Measurements from ENCODE around the gene ADGRF3. TPM values are rescaled to one million over a fixed set of nuclear protein-coding genes. Genes with fewer than 3 reads are reported as not detected.
"Not testable (repeated sequence)": the region's sequence is repeated elsewhere in the genome, so short reads cannot be mapped to it uniquely, and the experiment has no call there.

ADGRF3 gene
- total and polyA plus RNA-seq, 2 donors: 0.08 to 0.37 TPM

- no peak for DNase-seq (ENCODE audit: extremely low spot score)
- WGBS: 94% methylated on average over 3 of the region's 3 CpGs
Measured at GRCh38 chr2:26363958-26364357, 17.4 kb upstream of the ADGRF3 start.

GRCh38 chr2:26363323-26363722 is 16.7 kb upstream of the ADGRF3 start:
- no peak overlapping the region for H3K27ac ChIP-seq (ENCODE audit: low read depth)
- H3K4me3 ChIP-seq (ENCODE audit: low read depth, low read length): no peak overlapping the region
- H3K36me3 ChIP-seq (ENCODE audit: insufficient read depth): no peaks in the 10 kb centered on the region
- no peaks in the 10 kb centered on the region for H3K4me1 ChIP-seq (ENCODE audit: insufficient read depth)
- WGBS: 75% methylated on average over 4 of the region's 4 CpGs
- DNase-seq (ENCODE audit: extremely low spot score): no peak

More at GRCh38 chr2:26363958-26364357, 17.4 kb upstream of the ADGRF3 start:
- no peaks in the 10 kb centered on the region for H3K36me3 ChIP-seq (ENCODE audit: insufficient read depth)
- no peaks in the 10 kb centered on the region for H3K4me1 ChIP-seq (ENCODE audit: insufficient read depth)
- H3K4me3 ChIP-seq (ENCODE audit: low read depth, low read length): no peak overlapping the region
- H3K27ac ChIP-seq (ENCODE audit: low read depth): no peak overlapping the region

DNA sequence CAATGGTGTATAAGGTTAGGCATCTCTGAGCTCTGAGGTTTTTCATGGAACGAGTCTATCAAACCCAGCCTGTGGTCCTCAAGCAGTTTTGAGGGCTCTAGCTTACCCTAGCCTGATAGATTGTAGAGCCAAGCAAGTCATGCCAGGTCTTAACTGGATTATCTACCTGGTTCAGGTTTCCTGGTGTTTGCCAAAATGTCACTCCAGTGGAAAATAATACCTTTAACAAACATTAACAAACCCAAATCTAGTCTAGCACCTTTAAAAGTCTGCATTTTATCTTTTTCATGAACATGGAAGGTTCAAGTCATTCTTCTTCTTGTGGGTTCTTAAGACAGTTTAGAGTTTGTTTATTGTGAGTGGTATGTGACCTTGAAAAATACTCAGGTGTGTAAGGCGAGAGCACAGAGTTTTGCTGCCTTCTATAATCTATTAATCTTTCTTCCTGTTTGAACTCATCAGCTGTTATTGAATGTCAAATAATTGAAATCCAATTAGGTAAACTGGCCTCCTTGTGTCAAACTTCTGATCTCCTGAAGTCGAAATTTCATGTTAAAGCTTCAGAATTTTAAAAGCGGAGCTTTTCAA is 13.4 kb upstream of the ADGRF3 start:
- Histone ChIP-seq H3K27ac (ENCODE audit: low read depth) (no peak overlapping the region), H3K4me3 (ENCODE audit: low read depth, low read length) (no peak overlapping the region)
- 86% methylated on average over 4 of the region's 4 CpGs for WGBS

DNA sequence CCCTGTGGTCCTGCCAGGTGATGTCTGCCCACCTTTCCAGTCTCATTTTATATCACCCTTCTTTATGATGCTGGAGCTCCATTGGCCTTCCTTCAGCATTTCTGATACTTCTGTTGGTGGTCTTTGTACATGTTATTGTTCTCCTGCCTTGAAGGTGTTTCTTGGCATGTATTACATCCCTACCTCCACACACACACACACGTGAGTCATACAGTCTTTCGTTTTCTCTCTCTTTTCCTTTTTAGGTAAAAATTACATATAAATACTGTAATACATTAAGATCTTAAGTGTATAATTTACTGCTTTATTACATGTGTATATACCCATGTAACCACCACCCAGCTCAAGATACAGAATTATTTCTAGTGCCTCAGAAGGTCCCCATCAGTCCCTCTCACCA is 10.2 kb upstream of the ADGRF3 start:
- no peak for DNase-seq (ENCODE audit: extremely low spot score)
- 82% methylated on average over 2 of the region's 2 CpGs for WGBS
- H3K36me3 ChIP-seq (ENCODE audit: insufficient read depth): no peaks in the 10 kb centered on the region
- no peak overlapping the region for H3K27ac ChIP-seq (ENCODE audit: low read depth)
- H3K4me3 ChIP-seq (ENCODE audit: low read depth, low read length): no peak overlapping the region
- H3K4me1 ChIP-seq (ENCODE audit: insufficient read depth): no peaks in the 10 kb centered on the region

More for the DNA sequence above, 13.4 kb upstream of the ADGRF3 start:
- Histone ChIP-seq H3K4me1 (ENCODE audit: insufficient read depth) (no peaks in the 10 kb centered on the region), H3K36me3 (ENCODE audit: insufficient read depth) (no peaks in the 10 kb centered on the region)
- no peak for DNase-seq (ENCODE audit: extremely low spot score)

DNA sequence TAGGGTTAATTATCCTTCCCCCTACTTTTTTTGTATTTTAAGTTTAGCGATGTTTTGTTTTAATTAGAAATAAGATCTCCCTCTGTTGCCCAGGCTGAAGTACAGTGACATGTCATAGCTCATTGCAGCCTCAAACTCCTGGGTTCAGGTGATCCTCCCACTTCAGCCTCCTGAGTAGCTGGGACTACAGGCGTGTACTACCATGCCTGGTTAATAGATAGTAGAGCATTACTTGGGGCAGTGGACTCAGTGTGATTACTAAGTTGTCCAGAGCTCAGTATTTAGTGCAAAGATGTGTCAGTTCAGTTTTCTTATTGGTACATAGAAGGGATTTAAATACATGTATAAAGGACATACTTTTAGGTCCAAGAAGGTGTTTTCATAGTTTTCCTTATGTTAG is 9.5 kb upstream of the ADGRF3 start:
- H3K4me3 ChIP-seq (ENCODE audit: low read depth, low read length): no peak overlapping the region
- no peak for DNase-seq (ENCODE audit: extremely low spot score)

GRCh38 chr2:26355038-26355995 is 8.7 kb upstream of the ADGRF3 start:
- Histone ChIP-seq H3K36me3 (ENCODE audit: insufficient read depth) (no peaks in the 10 kb centered on the region), H3K27ac (ENCODE audit: low read depth) (no peak overlapping the region), H3K4me1 (ENCODE audit: insufficient read depth) (no peaks in the 10 kb centered on the region), H3K4me3 (ENCODE audit: low read depth, low read length) (no peak overlapping the region)
- 65% methylated on average over 9 of the region's 9 CpGs for WGBS
- peak; percentile 45 for DNase-seq (ENCODE audit: extremely low spot score)

More for the DNA sequence above, 9.5 kb upstream of the ADGRF3 start:
- H3K36me3 ChIP-seq (ENCODE audit: insufficient read depth): no peaks in the 10 kb centered on the region
- H3K27ac ChIP-seq (ENCODE audit: low read depth): no peak overlapping the region
- 96% methylated on average over 2 of the region's 2 CpGs for WGBS
- no peaks in the 10 kb centered on the region for H3K4me1 ChIP-seq (ENCODE audit: insufficient read depth)

- WGBS: 97% methylated on average over 16 of the region's 16 CpGs
- H3K36me3 ChIP-seq (ENCODE audit: insufficient read depth); H3K27ac ChIP-seq (ENCODE audit: low read depth); H3K4me1 ChIP-seq (ENCODE audit: insufficient read depth); H3K4me3 ChIP-seq (ENCODE audit: low read depth, low read length); DNase-seq (ENCODE audit: extremely low spot score): not testable (repeated sequence)
Measured at GRCh38 chr2:26354469-26354868, 7.9 kb upstream of the ADGRF3 start.

DNA sequence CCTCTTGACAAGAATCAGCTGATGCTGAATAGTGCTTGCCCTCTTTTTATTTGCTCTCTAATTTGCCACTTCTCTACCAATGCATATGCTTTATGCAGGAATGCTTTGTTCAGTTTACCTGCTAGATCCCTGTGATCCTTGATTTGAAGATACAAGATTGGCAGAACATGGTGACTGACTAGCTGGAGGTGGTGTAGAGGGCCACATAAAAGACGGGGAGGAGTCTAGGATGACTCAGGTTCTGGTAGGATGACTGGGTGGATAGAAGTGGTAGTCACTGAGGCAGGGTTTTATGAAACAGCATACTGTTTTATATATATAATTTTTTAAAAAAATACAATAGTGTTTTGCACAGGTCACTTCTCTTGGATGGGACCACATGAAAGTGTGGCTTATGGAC is 6.3 kb upstream of the ADGRF3 start:
- DNase-seq (ENCODE audit: extremely low spot score): no peak
- WGBS: 93% methylated on average over 1 of the region's 1 CpG
- H3K4me3 ChIP-seq (ENCODE audit: low read depth, low read length): no peak overlapping the region
- no peaks in the 10 kb centered on the region for H3K36me3 ChIP-seq (ENCODE audit: insufficient read depth)
- H3K27ac ChIP-seq (ENCODE audit: low read depth): no peak overlapping the region
- H3K4me1 ChIP-seq (ENCODE audit: insufficient read depth): no peaks in the 10 kb centered on the region

- 85% methylated on average over 10 of the region's 10 CpGs for WGBS
- H3K4me1 ChIP-seq (ENCODE audit: insufficient read depth): no peaks in the 10 kb centered on the region
- no peaks in the 10 kb centered on the region for H3K36me3 ChIP-seq (ENCODE audit: insufficient read depth)
- H3K27ac ChIP-seq (ENCODE audit: low read depth): no peak overlapping the region
- no peak overlapping the region for H3K4me3 ChIP-seq (ENCODE audit: low read depth, low read length)
- DNase-seq (ENCODE audit: extremely low spot score): no peak
Measured at GRCh38 chr2:26351375-26352090, 4.9 kb upstream of the ADGRF3 start.

- H3K4me1 ChIP-seq (ENCODE audit: insufficient read depth): no peaks in the 10 kb centered on the region
- H3K36me3 ChIP-seq (ENCODE audit: insufficient read depth): no peaks in the 10 kb centered on the region
- no peak overlapping the region for H3K4me3 ChIP-seq (ENCODE audit: low read depth, low read length)
- H3K27ac ChIP-seq (ENCODE audit: low read depth): no peak overlapping the region
- 85% methylated on average over 3 of the region's 3 CpGs for WGBS
- DNase-seq (ENCODE audit: extremely low spot score): no peak
Measured at GRCh38 chr2:26349690-26350089, 3.1 kb upstream of the ADGRF3 start.

DNA sequence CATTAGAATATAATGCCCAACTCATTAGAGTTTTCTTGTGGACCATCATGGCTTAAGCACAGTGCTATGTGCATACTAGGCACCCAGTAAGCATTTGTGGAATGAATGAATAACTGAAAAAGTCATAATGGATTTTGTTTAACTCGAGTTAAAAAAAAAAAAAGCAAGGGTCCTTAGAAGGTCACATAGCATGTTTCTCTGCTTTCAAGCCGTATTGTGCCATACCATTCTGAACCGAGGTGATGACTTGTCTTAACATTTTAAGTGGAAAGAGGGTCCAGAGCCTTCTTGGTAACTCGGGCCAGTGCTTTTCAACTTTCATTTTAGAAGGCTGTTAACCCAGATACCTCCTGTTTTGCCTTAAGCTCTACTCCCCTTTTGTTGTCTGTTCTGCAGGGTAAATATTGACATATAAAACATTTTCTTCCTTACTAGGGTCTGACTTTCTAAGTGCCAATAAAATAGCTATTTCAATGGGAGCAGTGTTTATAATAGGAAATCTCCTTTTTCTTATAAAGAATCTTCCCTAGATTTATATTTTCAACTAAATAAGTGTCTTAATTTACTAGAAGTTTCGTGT is 787 bp upstream of the ADGRF3 start:
- Histone ChIP-seq H3K27ac (ENCODE audit: low read depth) (no peak overlapping the region), H3K36me3 (ENCODE audit: insufficient read depth) (no peaks in the 10 kb centered on the region), H3K4me3 (ENCODE audit: low read depth, low read length) (peak overlapping the region; percentile 66), H3K4me1 (ENCODE audit: insufficient read depth) (no peaks in the 10 kb centered on the region)
- WGBS: 28% methylated on average over 5 of the region's 5 CpGs
- DNase-seq (ENCODE audit: extremely low spot score): no peak

DNA sequence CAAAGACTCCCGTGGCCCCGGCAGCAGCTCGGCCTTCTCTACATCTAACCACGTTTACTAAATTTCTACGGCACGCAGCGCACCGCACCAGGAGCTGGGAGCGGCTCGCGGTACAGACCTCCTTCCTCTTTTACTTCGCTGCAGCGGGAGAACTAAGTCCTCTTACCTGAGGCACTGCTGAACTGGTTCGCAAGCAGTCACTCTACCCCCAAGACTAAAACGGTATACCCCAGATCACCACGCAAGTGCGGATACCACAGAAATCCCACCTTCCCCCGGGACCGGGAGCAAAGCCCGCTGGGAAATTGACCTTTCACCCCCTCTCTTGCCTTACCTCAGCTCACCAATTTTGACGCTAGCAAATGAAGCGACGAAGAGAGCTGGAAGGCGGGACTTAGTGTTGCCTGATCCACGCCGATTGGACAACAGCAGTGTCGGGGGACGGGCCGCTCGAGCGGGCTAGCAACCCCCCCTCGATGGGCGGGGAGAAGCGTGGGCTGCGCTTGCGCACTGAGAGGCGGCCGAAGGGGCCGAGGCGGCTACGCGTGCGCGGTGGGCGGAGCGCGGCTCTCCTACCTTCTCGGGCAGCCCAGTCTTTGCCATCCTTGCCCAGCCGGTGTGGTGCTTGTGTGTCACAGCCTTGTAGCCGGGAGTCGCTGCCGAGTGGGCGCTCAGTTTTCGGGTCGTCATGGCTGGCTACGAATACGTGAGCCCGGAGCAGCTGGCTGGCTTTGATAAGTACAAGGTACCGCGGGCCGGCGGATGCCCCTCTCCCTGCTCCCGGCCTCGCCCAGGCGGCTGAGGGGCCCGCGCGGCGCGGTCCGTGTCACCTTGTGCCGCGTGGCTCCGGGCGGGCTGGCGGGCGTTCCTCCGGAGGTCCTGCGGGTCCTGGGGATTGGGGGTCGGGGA is 790 bp downstream of the ADGRF3 start, which contains the start of gene SELENOI:
Gene SELENOI, plus strand, starts transcription at position 599 of the 909 bp plus-strand sequence. Its CDS starts 90 bp downstream, at position 689.
- under 1% methylated on average over 80 of the region's 80 CpGs for WGBS
- peak within 1 kb of the TSS; percentile 87 for H3K27ac ChIP-seq (ENCODE audit: low read depth)

DNA sequence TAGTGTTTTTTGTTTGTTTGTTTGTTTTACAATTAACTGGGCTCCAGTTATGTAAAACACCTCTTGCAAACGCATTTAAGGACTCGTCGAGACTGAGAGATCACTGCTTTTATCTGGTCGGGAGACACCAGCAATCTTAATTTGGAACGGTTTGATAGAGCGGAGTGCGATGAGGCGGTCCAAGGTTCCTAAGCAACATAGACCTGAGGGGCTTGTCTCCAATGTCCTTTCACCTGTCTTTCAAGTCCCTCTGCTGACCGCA is 1.4 kb downstream of the ADGRF3 start:
- no peak for DNase-seq (ENCODE audit: extremely low spot score)
- H3K36me3 ChIP-seq (ENCODE audit: insufficient read depth): no peaks in the 10 kb centered on the region
- H3K4me3 ChIP-seq (ENCODE audit: low read depth, low read length): peak overlapping the region; percentile 56
- under 1% methylated on average over 9 of the region's 9 CpGs for WGBS
- peak overlapping the region; percentile 84 for H3K27ac ChIP-seq (ENCODE audit: low read depth)
- no peaks in the 10 kb centered on the region for H3K4me1 ChIP-seq (ENCODE audit: insufficient read depth)

More for the DNA sequence above, 790 bp downstream of the ADGRF3 start, which contains the start of gene SELENOI:
- DNase-seq (ENCODE audit: extremely low spot score): peak; percentile 99
- no peaks in the 10 kb centered on the region for H3K36me3 ChIP-seq (ENCODE audit: insufficient read depth)
- no peaks in the 10 kb centered on the region for H3K4me1 ChIP-seq (ENCODE audit: insufficient read depth)
- H3K4me3 ChIP-seq (ENCODE audit: low read depth, low read length): peak within 1 kb of the TSS; percentile 66
